ENCODE data around the gene PPP1R3C.

The PPP1R3C gene

DNA sequence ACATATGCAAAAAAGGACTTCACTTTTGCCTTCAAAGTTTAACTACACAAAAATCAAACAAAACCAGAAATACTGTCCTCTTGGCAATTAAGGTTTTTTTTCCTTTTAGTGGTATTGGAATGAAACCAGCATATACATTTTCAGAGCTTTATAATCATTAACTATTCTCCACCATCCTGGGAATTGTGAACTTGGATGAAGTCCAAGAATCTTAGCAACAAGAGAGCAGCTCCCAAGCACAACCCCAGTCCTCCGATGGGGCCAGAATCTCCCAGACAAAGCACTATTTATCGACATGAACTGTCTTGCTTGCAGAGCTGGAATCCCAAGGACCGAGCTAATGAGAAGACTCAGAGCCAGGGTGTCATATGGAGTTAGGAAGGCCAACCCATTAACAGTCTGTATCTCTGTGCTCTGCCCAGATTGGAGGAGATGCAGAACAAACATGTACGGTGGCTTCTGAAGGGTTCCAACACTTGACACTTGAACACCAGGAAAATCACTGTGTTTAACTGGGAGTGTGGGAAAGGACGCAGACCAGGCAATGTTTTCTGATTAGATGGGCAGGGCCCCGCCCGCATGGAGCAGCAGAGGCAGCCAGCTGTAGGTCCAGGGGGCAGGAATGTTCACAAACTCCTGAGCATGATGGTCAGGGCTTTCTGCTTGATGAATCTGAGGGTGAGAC lies 35.5 kb downstream of the PPP1R3C start:
- DNase-seq = no peak

DNA sequence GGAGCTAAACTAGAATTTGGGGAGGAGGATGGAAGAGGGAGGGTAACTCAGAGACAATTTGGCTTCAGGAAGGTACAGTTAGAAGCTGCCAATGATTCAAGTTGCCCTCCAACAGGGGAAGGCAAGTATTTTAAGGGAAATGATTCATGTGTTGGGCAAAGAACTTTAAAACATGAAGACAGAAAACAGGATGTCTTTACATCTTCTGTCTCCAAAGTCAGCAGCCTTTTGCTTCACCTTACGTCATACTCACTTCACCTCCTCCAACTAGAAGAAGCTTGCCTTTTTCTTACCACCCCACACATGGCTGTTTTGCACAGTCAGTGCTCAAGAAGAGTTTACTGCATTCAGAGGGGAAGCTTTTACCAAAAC lies 36.1 kb downstream of the PPP1R3C start:
- DNase-seq = peak; percentile 30

DNA sequence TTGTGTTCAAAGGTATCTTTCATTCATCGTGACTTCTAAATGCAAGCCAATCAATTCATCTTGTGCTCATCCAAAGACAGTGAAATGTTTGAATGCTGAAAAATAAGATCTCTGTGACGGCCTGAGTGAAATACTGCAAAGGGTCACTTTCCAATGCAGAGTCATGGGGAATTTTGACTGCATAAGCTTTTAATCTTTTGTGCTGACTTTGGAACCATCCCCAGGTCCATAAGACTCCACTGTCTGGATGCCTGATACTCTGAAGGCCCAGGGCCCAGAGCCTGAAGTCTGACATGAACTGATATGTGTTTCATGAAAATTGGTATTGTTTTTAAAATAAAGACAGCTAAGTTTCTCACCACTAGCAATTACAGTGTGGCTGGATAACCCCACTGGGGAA lies 39.0 kb downstream of the PPP1R3C start:
- no peak for DNase-seq

DNA sequence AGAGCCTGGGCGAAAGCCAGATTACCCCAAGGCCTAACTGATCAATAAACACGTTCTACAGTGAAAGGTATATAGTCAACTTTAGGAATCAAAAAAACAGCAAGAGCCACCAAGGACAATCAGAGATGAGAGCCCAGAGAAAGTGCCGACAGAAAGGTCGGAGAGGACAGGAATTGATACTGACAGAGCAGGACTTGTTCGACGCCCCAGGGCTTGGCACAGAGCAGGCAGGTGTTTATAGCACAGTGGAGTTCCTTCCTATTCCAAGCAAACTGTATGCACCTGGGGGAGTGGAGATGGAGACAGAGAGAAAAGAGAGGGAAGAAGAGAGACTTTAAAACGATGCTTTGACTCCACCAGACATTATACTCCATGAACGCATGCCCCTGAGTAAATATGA lies 39.5 kb downstream of the PPP1R3C start:
- DNase-seq = no peak

DNA sequence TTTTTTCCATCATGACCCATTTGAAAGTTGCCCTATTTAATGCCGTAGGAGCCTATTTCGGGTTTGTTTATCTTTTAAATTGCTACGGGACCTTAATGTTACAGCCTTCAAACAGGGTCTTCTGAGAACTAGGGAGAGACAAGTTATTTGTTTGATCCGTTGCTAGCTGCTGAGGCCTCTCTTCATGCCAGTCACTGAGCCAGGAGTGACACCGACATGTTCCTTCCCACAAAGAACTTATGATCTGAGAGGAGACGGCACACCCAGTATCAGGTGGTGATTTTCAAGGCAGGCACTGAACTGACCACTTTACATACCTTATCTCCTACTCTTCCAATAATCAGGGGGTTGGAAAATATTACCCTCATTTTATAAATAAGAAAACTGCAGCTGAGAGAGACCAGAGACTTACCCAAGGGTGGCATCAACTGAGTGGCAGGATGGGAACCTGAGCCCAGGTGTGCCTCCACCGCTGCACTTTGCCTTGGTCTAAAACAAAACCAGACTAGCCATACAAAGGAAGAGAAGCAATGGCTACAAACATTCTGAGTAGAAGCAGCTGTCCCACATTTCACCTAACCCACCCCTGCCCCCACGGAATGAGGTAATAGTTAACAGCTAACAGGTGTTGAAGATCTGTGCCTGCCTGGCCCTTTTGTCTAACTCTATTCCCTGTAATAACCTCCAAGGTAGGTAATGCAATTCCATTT lies 40.5 kb downstream of the PPP1R3C start:
- no peak for DNase-seq

DNA sequence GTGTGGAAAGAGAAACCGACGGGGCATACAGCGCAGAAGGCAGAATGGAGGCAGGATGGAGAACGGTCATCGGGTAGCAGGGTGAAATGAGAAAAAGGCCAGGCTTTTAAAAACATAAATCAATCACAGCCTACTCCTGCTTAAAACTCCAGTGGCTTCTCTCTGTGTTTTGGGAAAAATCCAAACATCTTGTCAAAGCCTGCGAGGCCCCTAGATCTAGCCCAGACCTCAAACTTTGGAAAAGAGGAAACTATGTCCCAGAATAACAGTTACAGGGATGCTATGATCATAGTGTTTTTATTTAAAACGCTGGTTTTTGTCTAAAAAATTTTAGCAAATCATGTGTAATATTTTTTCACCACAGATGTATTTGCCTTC lies 41.1 kb downstream of the PPP1R3C start:
- DNase-seq = no peak

DNA sequence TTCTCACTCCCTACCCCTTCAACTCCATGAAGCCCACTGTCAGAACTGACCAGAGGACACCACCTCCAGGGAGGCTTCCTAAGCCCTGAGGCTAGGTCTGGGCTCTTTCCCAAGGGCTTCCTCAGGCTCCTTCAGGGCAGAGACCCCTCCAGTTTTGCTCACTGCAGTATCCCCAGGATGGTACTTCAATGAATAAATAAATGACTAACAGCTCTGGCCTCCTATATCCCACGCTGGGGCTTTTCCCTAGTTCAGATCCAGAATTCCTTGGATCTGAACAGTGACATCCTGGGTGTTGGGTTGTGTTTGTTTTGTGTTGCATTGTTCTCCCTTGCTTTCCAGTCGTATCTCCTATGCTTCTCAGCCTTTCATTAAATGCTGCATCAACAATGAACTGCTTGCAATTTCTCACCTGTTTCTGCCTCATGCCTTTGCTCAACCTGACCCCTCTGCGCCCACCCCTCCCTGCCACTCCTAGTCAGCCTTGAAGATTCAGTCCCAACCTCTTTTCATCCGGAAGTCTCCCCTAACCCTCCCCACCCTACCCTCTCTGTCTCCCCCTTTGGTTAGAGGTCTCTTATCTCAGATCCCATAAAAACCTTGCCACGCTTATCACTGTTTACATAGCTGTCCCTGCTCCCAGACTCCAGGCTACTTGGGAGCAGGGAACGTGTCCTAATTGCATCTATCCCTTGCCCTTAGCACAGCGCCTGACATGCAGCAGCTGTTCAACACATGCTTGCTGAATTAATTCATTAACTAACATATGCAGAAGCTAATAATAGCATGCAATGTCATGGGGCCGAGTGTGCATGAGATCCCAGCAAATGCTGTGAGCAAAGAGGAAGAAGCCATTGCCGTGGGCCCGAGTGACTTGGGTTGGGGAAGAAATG lies 41.7 kb downstream of the PPP1R3C start:
- DNase-seq = no peak

DNA sequence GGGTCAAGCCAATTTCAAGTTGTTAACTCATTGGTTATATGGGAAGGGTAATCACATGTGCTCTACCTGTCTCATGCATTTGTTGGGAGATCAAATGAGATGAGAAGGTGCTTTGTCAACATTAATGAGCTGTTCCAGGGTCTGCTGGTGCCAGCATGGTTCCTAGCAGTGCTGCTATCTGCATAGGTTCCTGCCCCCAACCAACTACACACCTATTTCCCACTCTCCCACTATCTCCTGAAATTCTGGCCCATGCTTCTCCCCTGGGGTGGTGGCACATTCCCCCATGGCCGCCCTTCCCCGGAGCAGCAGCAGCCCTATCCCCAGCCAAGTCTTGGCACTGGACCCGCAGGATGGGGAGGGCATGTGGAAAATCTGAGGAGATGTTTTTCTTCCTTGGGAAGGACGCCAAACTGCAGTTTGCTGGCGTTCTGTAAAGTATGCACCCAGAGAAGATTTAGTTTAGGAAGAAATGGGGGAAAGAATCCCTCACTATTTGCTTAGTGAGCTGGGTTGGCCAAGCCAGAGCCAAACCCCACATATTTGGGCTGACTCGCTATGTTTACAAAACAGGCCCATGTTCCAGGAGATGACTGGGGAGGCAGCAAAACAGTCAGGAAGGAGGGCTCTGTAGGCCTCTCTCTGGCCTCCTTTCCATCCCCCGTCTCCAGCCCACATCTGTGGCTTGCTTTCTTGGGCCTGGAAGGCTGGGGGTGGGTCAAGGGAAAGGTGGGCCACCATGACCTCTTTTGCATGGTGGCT lies 42.5 kb downstream of the PPP1R3C start:
- no peak for DNase-seq

DNA sequence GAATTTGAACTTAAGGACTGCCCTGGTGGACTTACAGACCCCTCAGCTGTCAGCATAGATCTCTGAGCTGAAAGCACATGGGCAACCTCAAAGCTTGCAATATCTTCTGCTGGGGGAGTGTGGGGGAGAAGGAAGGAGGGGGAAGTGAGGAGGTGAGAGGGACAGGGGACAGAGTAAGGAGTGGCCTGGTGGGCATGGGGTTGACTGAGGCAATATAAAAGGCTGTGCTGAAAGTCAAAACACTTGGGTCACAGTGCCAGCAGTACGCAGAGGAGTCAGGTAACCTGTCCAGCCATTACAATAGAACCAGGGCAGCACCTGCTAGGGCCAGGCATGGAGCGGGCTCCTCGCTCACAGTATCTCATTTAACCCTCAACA lies 43.2 kb downstream of the PPP1R3C start:
- no peak for DNase-seq

DNA sequence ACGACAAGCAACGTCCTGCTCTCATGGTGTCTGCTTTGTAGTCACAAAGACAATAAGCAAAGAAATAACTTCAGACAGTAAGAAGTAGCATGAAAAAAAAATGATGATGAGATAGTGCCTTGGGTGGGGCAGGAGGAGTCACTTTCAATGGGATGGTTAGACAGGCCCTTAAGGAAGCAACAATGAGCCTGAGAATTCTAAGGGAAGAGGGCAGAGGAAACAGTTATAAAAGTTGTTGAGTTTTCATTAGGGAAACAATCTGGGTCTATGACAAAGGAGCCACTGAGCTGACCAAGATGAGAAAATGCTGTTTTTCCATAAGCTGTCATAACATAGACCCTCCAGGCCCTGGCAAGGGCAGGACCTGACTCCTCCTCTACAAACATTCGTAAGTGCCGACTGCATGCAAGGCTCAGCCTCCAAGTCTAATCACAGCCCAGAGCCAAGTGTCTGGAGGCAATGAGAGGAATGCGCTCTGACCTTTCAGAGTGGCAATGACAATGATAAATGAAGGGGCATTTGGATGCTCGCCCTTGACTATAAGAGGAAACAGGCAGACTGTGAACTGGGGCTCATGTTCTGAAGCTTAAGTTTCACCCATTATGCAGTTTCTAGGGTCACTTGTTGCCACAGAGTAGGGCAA lies 43.7 kb downstream of the PPP1R3C start:
- DNase-seq = no peak

DNA sequence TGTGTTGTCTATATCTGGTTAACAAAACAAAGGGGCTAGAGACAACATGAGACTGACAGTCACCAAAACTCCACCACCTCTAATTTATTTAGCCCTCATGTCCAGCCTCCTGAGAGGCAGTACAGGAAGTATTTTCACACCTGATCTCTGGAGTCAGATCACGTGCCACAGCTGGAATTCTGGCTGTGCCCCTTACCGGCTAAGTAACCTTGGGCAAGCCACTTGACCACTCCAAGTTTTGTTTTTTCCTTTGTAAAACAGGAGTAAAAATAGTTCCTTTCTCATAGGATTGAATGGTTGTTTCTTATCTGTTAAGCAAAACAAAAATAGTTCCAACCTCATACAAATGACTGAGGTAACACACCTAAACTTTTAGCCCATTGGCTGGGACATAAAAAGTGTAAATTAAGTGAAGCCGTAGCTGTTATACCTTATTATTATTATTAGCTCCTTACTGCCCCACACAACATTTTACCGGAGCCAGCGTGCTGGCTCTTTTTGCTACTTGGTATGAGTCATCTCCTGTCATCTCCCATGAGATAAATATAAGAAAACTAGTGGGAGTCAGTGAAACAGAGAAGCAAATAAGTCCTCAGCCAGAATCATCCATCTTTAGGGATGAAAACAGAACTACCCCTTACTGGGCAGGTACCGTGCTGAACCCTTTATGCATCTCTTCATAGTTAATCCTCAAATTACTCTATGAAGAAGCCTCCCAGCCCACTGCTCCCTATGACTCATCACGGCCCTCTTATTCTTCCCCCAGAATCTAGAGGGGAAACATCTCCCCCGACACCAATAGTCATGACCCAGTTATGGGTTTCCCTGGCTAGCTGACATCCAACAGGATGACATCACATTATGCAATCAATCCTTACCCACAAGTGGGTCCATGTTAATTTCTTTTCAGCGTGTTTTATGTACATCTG lies 44.9 kb downstream of the PPP1R3C start:
- DNase-seq = no peak

DNA sequence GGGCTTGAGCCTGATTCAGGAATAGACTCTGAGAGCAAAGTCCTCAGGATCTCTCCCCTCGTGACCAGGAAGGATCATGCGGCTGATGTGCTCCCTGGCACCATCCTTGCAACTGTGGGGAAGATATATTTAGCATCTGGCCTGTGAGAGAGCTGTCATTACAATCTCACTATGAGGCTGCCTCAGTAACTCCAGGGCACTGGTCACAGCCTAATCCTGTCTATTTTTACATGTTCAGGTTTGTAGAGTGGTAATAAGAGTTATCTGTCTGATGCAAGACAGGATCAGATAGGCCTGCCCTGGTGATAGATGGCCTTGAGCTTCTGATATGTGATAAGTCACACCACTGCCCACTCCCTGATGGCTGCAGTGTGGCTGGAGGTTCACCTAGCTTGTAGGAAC lies 50.7 kb downstream of the PPP1R3C start:
- no peak for DNase-seq

DNA sequence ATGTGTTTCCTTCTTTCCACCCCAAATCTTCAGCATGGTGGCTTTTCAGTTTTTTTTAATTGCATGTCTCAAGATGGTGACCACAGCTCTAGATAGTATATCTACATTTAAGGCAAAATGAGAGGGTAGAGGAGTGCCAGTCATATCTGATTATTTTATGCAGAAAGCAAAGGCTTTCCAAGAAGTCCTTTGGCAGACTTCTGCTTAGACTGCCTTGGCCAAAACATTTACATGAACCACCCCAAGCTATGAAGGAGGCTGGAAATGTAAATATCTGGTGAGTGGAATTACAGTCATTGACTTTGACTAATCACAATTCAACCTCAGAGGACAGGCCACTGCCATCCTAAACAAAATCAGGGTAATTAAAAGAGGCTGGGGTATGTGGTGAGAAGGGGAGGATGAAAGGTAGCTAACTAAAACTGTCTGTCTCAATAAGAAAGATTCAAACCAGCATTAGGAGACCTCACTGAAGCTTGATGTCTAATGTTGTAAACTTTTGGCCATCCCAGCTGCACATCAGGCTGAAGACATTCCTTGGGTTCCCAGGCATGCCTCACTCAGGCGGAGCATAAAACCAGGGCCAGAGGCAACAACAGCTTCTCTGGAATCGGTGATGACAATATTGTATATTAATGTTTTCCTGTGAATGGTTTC lies 53.4 kb downstream of the PPP1R3C start:
- DNase-seq = no peak

All from GDM1 (cell line).